ENCODE measurements around the gene PLG.

GRCh38 chr6:160791981-160792418 is 90.0 kb downstream of the PLG start:
- TF ChIP-seq CTCF (conservative IDR thresholded peaks at IDR 0.05; ENCODE audit: low read length) (no peak), EZH2phosphoT487 (IDR thresholded peaks at IDR 0.05; ENCODE audit: borderline replicate concordance, low read depth, low read length) (no peak)
